ENCODE data around the gene SCARF1. TPM values are rescaled to one million over a fixed set of nuclear protein-coding genes. Genes with fewer than 3 reads are reported as not detected.

The SCARF1 gene
- total RNA-seq, 1 donor from 2014 or later: 0.97 TPM

GRCh38 chr17:1623057-1623630 is 22.4 kb downstream of the SCARF1 start:
- DNase-seq (ENCODE audit: extremely low spot score, unreplicated experiment): no peak
- Mint-ChIP-seq H3K4me3 (no peak overlapping the region), H3K36me3 (no peaks in the 10 kb centered on the region), H3K27me3 (peaks cover 21% of the 10 kb centered on the region), H3K9me3 (no peaks in the 10 kb centered on the region), H3K27ac (no peak overlapping the region), H3K4me1 (ENCODE audit: unreplicated experiment) (peaks cover 15% of the 10 kb centered on the region)
- TF ChIP-seq CTCF (conservative IDR thresholded peaks at IDR 0.05): no peak

- no peak for DNase-seq (ENCODE audit: extremely low spot score, unreplicated experiment)
- peak overlapping the region; percentile 20 for H3K4me3 Mint-ChIP-seq
- H3K9me3 Mint-ChIP-seq: no peaks in the 10 kb centered on the region
- TF ChIP-seq CTCF (conservative IDR thresholded peaks at IDR 0.05): no peak
- H3K4me1 Mint-ChIP-seq (ENCODE audit: unreplicated experiment): peaks cover 14% of the 10 kb centered on the region
- H3K36me3 Mint-ChIP-seq: no peaks in the 10 kb centered on the region
- peak overlapping the region; percentile 80 for H3K27ac Mint-ChIP-seq
- peaks cover 11% of the 10 kb centered on the region for H3K27me3 Mint-ChIP-seq
Measured at GRCh38 chr17:1621273-1621954, 24.1 kb downstream of the SCARF1 start.

GRCh38 chr17:1620486-1620885 is 25.0 kb downstream of the SCARF1 start:
- DNase-seq (ENCODE audit: extremely low spot score, unreplicated experiment): no peak
- Mint-ChIP-seq H3K4me1 (ENCODE audit: unreplicated experiment) (peaks cover 9% of the 10 kb centered on the region), H3K36me3 (no peaks in the 10 kb centered on the region), H3K4me3 (no peak overlapping the region), H3K27me3 (peaks cover 2% of the 10 kb centered on the region), H3K9me3 (no peaks in the 10 kb centered on the region), H3K27ac (no peak overlapping the region)
- no peak for TF ChIP-seq CTCF (conservative IDR thresholded peaks at IDR 0.05)

- no peak overlapping the region for H3K4me3 Mint-ChIP-seq
- peak overlapping the region; percentile 31 for H3K27ac Mint-ChIP-seq
- DNase-seq (ENCODE audit: extremely low spot score, unreplicated experiment): no peak
- no peak for TF ChIP-seq CTCF (conservative IDR thresholded peaks at IDR 0.05)
- H3K27me3 Mint-ChIP-seq: no peaks in the 10 kb centered on the region
- peaks cover 9% of the 10 kb centered on the region for H3K4me1 Mint-ChIP-seq (ENCODE audit: unreplicated experiment)
- H3K9me3 Mint-ChIP-seq: no peaks in the 10 kb centered on the region
- H3K36me3 Mint-ChIP-seq: no peaks in the 10 kb centered on the region
Measured at GRCh38 chr17:1617620-1618174, 27.8 kb downstream of the SCARF1 start.

- peaks cover 9% of the 10 kb centered on the region for H3K4me1 Mint-ChIP-seq (ENCODE audit: unreplicated experiment)
- H3K4me3 Mint-ChIP-seq: no peak overlapping the region
Measured at GRCh38 chr17:1616101-1616500, 29.4 kb downstream of the SCARF1 start.

More at GRCh38 chr17:1616101-1616500, 29.4 kb downstream of the SCARF1 start:
- Mint-ChIP-seq H3K9me3 (no peaks in the 10 kb centered on the region), H3K27me3 (no peaks in the 10 kb centered on the region), H3K36me3 (no peaks in the 10 kb centered on the region), H3K27ac (no peak overlapping the region)
- no peak for DNase-seq (ENCODE audit: extremely low spot score, unreplicated experiment)
- TF ChIP-seq CTCF (conservative IDR thresholded peaks at IDR 0.05): no peak

Measured in type B pancreatic cell (in vitro differentiated cells).